Muscle layer of duodenum (tissue), 2 donors: Measurements from ENCODE around the gene LGR4.

Experiments used
- H3K27ac ChIP-seq: one replicate; pipeline ENCODE4 v1.7.0; 2013; ENCODE audit warnings: mild to moderate bottlenecking, low read length
- H3K27me3 ChIP-seq: one replicate; pipeline ENCODE4 v1.7.0; 2013; ENCODE audit warnings: low read depth, mild to moderate bottlenecking, control low read depth, low read length
- H3K36me3 ChIP-seq, 2 donors: one replicate each; pipeline ENCODE4 v1.7.0; 2013; ENCODE audit warnings: low read length in 2 of 2, control low read depth in 1 of 2, mild to moderate bottlenecking in 1 of 2; ENCODE audit not compliant: insufficient read depth in 2 of 2, control insufficient read depth in 1 of 2
- H3K4me1 ChIP-seq, 2 donors: one replicate each; pipeline ENCODE4 v1.7.0; 2013; ENCODE audit warnings: low read length in 2 of 2, mild to moderate bottlenecking in 2 of 2, control low read depth in 1 of 2, moderate library complexity in 1 of 2; ENCODE audit not compliant: insufficient read depth in 2 of 2, control insufficient read depth in 1 of 2
- H3K4me3 ChIP-seq, 2 donors: one replicate each; pipeline ENCODE4 v1.7.0; 2013; ENCODE audit warnings: low read length in 2 of 2, low read depth in 1 of 2, mild to moderate bottlenecking in 1 of 2
- H3K9me3 ChIP-seq, 2 donors: one replicate each; pipeline ENCODE4 v1.7.0; 2013; ENCODE audit warnings: low read length in 2 of 2, control low read depth in 1 of 2, mild to moderate bottlenecking in 1 of 2; ENCODE audit not compliant: control insufficient read depth in 1 of 2
- donor health status: healthy.

The LGR4 gene

DNA sequence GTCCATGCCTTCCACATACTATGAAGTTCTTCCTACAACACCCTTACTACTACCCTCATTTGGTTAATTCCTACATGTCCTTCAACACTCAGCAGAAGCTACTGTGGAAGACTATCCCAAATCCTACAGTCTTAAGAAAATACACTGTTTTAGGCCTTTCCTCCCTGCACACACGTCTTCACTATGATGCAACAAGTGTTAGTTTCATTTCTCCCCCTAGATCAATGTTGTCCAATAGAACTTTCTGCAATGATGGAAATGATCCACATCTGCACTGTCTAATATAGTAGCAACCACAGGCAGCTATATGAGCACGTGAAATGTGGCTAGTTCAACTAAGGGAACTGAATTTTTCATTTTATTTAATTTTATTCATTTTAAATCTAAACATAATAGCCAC lies 62.8 kb downstream of the LGR4 start:
- Histone ChIP-seq H3K9me3 (no peaks in the 10 kb centered on the region), H3K4me1 (no peaks in the 10 kb centered on the region), H3K36me3 (no peaks in the 10 kb centered on the region), H3K27me3 (no peaks in the 10 kb centered on the region), H3K4me3 (no peak overlapping the region), H3K27ac (no peak overlapping the region)

DNA sequence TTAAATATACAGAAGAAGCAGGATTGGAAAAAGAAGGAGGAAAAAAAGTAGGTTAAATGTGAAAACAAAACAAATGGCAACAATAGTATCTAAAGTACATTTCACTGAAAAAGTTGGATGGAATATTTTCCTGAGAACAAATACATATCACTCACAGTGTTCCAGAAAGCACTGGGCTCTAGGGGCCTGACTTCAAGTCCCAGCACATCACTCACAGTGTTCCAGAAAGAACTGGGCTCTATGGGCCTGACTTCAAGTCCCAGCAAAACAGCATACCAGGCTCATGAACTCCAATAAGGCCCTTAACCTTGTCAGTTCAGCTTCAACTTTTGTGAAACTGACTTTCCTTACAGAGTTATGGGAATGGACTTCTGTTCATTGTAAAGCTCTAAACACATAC lies 63.5 kb downstream of the LGR4 start:
- Histone ChIP-seq H3K27me3 (no peaks in the 10 kb centered on the region), H3K9me3 (no peaks in the 10 kb centered on the region), H3K4me3 (no peak overlapping the region), H3K4me1 (no peaks in the 10 kb centered on the region), H3K36me3 (no peaks in the 10 kb centered on the region), H3K27ac (no peak overlapping the region)

DNA sequence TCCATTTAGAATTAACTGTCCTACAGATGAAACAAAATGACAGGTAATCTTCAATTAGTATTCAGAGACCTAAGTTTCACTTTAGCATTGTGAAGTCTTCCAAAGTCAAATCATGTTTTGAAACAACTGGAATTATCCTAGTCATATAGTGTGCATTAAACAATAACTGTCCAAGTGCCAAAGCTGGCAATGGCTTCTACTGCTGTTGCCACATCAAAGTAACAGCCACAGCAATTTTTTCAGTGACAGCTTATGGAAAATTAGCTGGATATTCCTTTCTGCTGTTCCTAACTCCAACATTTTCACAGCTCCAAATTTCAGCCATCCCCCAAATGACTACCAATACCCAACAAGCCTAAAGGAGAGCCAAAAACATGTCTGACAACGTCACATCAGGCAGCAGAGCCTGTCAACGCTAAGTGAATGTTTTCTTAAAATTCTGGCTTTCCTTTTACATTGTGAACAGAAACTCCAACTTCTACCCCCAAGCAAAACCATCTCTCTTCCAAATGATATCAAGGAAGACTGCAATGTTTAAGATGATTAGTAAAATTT lies 64.3 kb downstream of the LGR4 start:
- Histone ChIP-seq H3K36me3 (no peaks in the 10 kb centered on the region), H3K27ac (no peak overlapping the region), H3K4me1 (no peaks in the 10 kb centered on the region), H3K27me3 (no peaks in the 10 kb centered on the region), H3K9me3 (no peaks in the 10 kb centered on the region), H3K4me3 (no peak overlapping the region)

DNA sequence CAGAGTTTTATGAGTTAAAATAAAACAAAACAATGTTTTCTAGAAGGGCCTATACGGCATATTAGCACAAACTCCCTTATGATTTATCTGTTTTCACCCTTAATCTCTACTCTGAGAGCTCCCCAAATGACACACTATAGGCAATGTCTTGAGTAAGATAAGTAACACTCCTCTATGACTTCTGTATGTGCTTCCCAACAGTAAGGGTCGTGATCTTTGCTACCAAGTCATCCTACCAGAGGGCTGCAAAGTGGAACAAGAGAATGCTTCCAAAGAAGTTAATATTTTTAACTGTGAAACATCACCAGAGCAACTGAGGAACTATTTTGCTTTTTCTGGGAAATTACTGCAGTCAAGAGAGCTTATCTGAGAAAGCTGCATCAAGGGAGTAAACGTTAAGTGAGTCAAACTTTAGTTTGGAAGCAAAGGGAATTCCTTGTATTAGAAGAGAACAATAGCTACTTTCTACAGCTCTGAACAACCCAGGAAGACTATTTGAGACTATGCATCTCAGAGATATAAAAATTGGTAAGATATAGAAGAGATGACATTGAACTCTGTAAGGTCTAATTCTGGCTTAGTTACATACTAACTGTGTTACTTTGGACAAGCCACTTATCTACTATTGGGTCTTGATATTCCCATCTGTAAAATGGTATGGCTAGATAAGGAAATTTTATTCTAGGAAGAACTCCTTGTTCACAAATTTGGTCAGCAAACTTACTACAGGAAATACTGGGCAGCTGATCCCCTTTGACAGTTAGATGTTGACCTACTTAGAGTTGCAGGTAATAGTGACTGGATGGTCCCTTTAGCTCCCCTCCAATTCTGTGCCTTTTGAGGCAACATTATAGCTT lies 65.9 kb downstream of the LGR4 start:
- Histone ChIP-seq H3K4me3 (no peak overlapping the region), H3K4me1 (no peaks in the 10 kb centered on the region), H3K27ac (no peak overlapping the region), H3K27me3 (no peaks in the 10 kb centered on the region), H3K36me3 (no peaks in the 10 kb centered on the region), H3K9me3 (no peaks in the 10 kb centered on the region)

DNA sequence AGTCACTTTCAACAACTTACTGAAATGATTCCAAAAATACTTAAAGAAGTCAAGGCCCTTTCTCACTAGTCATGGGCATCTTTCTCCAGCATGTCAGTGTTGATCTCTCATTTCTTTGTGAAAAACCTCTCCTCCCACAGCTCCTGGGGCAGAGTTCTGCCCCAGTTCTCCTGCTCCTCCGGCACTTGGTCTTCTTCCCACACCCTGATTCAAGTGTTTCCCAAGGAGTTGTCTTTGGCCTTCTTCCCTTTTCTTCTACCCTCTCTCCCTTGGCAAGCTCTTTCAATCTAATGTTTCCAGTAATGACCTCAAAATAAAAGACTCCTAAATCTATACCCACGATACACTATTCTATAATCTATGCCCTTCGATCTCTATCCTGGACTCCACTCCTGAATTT lies 67.5 kb downstream of the LGR4 start:
- Histone ChIP-seq H3K4me3 (no peak overlapping the region), H3K36me3 (no peaks in the 10 kb centered on the region), H3K27me3 (no peaks in the 10 kb centered on the region), H3K27ac (no peak overlapping the region), H3K9me3 (no peaks in the 10 kb centered on the region), H3K4me1 (no peaks in the 10 kb centered on the region)

DNA sequence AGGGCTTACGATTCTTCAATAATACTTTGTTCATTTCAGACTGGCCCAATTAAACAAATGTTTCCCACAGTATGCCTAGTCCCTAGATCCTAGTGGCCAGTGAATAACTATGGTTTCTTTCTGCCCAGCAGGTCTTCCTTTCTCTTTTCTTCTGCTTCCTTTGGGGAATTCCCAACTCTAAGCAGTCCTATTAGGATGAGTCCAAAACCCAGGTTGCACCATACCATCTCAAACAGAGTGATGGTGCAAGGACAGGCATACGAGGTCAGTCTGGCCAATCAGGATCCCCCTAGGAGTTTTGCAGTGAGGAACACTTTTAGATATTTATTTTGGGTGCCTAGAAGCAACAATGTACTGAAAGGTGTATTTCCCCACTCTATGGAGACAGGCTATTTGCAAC lies 68.2 kb downstream of the LGR4 start:
- H3K36me3 ChIP-seq: no peaks in the 10 kb centered on the region
- no peaks in the 10 kb centered on the region for H3K4me1 ChIP-seq
- H3K27ac ChIP-seq: no peak overlapping the region
- H3K4me3 ChIP-seq: no peak overlapping the region
- no peaks in the 10 kb centered on the region for H3K27me3 ChIP-seq
- no peaks in the 10 kb centered on the region for H3K9me3 ChIP-seq

DNA sequence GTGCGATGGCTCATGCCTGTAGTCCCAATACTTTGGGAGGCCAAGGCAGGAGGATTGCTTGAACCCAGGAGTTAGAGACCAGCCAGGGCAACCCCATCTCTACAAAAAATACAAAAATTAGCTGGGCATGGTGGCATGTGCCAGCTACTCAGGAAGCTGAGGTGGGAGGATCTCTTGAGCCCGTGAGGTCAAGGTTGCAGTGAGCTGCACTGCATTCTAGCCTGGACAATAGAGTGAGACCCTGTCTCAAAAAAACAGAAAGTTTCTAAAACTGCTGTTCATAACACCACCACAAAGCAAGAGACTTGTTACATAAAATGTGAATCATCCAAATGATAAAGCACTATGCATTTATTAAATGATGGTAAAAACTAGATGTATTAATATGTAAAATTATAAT lies 69.4 kb downstream of the LGR4 start:
- Histone ChIP-seq H3K27me3 (no peaks in the 10 kb centered on the region), H3K27ac (no peak overlapping the region)

DNA sequence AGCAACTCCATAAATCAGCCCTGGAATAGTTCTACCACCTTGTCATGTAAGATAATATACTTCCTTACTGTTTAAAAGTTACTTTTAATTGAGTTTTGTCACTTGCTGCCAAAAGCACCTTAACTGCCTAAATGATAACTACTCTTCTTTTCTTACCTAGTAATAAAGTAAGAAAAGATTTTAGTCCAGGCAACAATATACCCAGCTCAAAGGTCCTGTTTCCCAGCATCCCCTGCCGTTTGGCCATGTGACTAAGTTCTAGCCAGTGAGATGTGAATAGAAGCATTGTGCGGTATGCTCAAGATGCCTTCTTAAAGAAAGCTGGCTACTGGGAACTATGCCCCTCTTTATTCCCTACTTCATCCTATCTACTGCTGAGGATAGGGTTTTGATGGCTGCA lies 70.1 kb downstream of the LGR4 start:
- H3K9me3 ChIP-seq: no peaks in the 10 kb centered on the region
- H3K27me3 ChIP-seq: no peaks in the 10 kb centered on the region
- no peak overlapping the region for H3K27ac ChIP-seq
- no peaks in the 10 kb centered on the region for H3K36me3 ChIP-seq
- H3K4me3 ChIP-seq: no peak overlapping the region
- H3K4me1 ChIP-seq: no peaks in the 10 kb centered on the region

More for the DNA sequence above, 69.4 kb downstream of the LGR4 start:
- H3K36me3 ChIP-seq: no peaks in the 10 kb centered on the region
- H3K4me3 ChIP-seq: no peak overlapping the region
- H3K9me3 ChIP-seq: no peaks in the 10 kb centered on the region
- H3K4me1 ChIP-seq: no peaks in the 10 kb centered on the region

DNA sequence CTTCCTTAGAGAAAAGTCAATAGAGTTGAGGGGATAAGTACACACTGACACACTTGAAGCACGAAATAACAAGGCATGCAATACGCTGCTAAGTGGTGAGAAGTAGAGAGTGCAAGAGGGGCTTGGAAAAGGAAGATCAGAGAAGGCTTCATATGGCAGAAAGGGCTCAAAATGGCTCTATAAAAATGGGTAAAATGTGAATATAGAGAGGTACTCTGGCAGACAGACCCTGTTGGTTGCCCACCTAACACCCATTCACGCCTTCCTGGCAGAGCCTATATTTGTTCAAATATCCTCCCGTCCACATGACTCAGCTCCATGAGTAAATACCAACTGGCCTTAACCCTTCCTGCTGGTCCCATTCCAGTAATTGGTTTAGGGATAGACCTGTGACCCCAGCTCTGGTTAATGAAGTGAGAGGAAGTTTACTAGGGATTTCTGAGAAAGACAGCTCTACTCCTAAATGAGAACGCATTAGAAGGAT lies 70.7 kb downstream of the LGR4 start:
- Histone ChIP-seq H3K27me3 (no peaks in the 10 kb centered on the region), H3K27ac (no peak overlapping the region), H3K4me1 (peaks cover 0 to 2% of the 10 kb centered on the region in 2 donors), H3K36me3 (no peaks in the 10 kb centered on the region), H3K9me3 (no peaks in the 10 kb centered on the region), H3K4me3 (no peak overlapping the region)

DNA sequence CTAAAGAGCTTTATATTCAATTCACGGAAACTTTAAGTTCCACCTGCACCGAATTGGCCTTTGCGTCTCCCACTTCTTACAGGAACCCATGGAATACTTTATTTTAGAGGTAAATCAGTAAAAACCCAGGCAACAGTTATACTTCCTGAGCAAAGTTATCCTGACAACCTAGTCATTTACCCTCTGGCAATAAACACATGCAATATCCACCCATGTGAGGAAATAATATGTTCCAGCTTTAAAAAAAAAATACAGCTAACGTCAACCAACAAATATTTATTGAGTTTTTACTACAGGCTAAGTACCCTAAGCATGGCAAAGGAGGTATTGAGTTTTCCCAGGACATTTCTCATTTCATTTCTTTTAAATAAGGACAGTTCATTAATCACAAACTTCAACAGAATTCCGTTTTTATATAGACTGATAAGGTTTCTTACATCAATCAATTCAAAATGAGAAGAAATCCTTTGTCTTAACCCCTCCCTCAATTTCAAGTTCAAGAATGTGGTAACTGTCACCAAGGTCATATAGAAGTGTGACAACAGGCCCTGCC lies 71.2 kb downstream of the LGR4 start:
- no peaks in the 10 kb centered on the region for H3K27me3 ChIP-seq
- peaks cover 0 to 7% of the 10 kb centered on the region in 2 donors for H3K4me1 ChIP-seq
- H3K4me3 ChIP-seq: no peak overlapping the region
- no peak overlapping the region for H3K27ac ChIP-seq
- no peaks in the 10 kb centered on the region for H3K36me3 ChIP-seq
- H3K9me3 ChIP-seq: no peaks in the 10 kb centered on the region

DNA sequence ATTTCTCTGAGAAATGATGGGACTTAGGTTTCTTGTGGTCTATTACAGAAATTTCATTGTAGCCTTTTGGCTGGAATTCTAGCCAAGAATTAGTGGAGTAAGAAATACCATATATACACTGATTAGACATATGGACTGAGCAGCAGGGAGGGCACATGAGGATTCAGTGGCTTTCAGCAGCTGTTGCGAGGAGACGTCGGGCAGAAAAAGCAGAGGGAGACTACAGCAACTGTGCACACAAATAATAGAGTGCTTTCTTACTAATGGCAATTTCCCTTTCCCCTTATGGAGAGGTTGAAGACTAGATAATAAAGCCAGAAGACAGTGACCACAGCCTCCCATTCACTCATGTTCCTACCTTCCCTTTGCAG lies 74.2 kb downstream of the LGR4 start:
- Histone ChIP-seq H3K4me1 (peaks cover 5 to 24% of the 10 kb centered on the region in 2 donors), H3K27me3 (no peaks in the 10 kb centered on the region), H3K27ac (no peak overlapping the region), H3K4me3 (no peak overlapping the region), H3K36me3 (no peaks in the 10 kb centered on the region), H3K9me3 (no peaks in the 10 kb centered on the region)
